Limb (tissue), 2 donors: Measurements from ENCODE around the gene FSD2.
"Not testable (repeated sequence)": the region's sequence is repeated elsewhere in the genome, so short reads cannot be mapped to it uniquely, and the experiment has no call there.

ENCODE experiments used
- DNase-seq, 2 donors: peaks; one replicate each; pipeline ENCODE4 v3.0.0-alpha.2; 2016; ENCODE audit errors: extremely low spot score in 2 of 2

FSD2 gene

GRCh38 chr15:82739086-82739485, 66.8 kb downstream of the FSD2 start:
- DNase-seq: no peak

- DNase-seq: no peak
These were observed 67.9 kb downstream of the FSD2 start for GRCh38 chr15:82737975-82738374.

GRCh38 chr15:82731527-82731926, 74.3 kb downstream of the FSD2 start:
- no peak for DNase-seq

- no peak for DNase-seq
These were observed 75.8 kb downstream of the FSD2 start for GRCh38 chr15:82730022-82730530.

- DNase-seq: no peak
These were observed 79.1 kb downstream of the FSD2 start for GRCh38 chr15:82726816-82727215.

- no peak for DNase-seq
These were observed 90.9 kb downstream of the FSD2 start for GRCh38 chr15:82715003-82715402.

GRCh38 chr15:82714016-82714415, 91.9 kb downstream of the FSD2 start:
- DNase-seq: no peak

- no peak for DNase-seq
These were observed 93.8 kb downstream of the FSD2 start for GRCh38 chr15:82712036-82712435.

- DNase-seq: no peak
These were observed 94.9 kb downstream of the FSD2 start for GRCh38 chr15:82710926-82711490.

GRCh38 chr15:82710208-82710555, 95.7 kb downstream of the FSD2 start:
- no peak for DNase-seq

- DNase-seq: peak; percentile 51 to 81
These were observed 96.3 kb downstream of the FSD2 start, which contains the start of gene AP3B2 for GRCh38 chr15:82709421-82710207. Gene AP3B2, minus strand, starts transcription at chr15:82709875. Its CDS starts 169 bp downstream, at chr15:82709706.

- DNase-seq: peak in 1 of 2 donors; percentile 3
These were observed 96.8 kb downstream of the FSD2 start for GRCh38 chr15:82709081-82709420.

GRCh38 chr15:82705856-82706255, 100.0 kb downstream of the FSD2 start:
- not testable (repeated sequence) for DNase-seq
